Epithelial cell of esophagus (primary cell): ENCODE data around the gene C1QTNF12.

Source experiments
- DNase-seq: peaks from one replicate; pipeline ENCODE4 v3.0.0; 2010; ENCODE audit warnings: low read depth
- H3K4me3 ChIP-seq: 2 replicates; pipeline ENCODE4 v1.5.1; 2011; ENCODE audit warnings: mild to moderate bottlenecking, low read length, control low read depth
- TF ChIP-seq, protein P1 (sequence below): IDR thresholded peaks from 2 replicates; pipeline ENCODE4 v1.5.1; 2011; ENCODE audit warnings: low read depth, mild to moderate bottlenecking, low read length, control low read depth, inconsistent platforms; ENCODE audit not compliant: insufficient read depth; ENCODE audit errors: missing control alignments

C1QTNF12 gene

DNA sequence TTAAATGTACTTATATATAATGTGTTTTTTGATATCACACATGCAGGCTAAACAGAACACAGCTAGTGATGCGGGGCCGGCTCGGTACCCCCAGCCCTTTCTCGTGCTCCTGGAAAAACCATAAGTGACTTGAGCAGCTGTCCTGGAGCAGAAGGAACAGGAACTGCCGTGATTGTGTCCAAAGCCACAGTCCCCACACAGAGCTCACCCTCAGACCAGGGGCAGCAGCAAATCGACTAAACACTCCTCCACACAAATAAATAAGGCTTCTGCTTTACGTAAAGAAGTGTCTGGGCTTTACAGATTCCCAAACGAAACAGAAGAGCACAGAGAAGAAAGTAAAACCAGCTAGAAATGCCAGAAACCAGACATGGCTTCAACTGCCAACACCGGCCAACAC, 17.5 kb upstream of the C1QTNF12 start:
- DNase-seq = no peak
- no peak overlapping the region for H3K4me3 ChIP-seq
- TF ChIP-seq, protein P1, sequence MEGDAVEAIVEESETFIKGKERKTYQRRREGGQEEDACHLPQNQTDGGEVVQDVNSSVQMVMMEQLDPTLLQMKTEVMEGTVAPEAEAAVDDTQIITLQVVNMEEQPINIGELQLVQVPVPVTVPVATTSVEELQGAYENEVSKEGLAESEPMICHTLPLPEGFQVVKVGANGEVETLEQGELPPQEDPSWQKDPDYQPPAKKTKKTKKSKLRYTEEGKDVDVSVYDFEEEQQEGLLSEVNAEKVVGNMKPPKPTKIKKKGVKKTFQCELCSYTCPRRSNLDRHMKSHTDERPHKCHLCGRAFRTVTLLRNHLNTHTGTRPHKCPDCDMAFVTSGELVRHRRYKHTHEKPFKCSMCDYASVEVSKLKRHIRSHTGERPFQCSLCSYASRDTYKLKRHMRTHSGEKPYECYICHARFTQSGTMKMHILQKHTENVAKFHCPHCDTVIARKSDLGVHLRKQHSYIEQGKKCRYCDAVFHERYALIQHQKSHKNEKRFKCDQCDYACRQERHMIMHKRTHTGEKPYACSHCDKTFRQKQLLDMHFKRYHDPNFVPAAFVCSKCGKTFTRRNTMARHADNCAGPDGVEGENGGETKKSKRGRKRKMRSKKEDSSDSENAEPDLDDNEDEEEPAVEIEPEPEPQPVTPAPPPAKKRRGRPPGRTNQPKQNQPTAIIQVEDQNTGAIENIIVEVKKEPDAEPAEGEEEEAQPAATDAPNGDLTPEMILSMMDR = no peak

- no peak for DNase-seq
Measured at GRCh38 chr1:1262758-1263157, 16.2 kb upstream of the C1QTNF12 start.

DNA sequence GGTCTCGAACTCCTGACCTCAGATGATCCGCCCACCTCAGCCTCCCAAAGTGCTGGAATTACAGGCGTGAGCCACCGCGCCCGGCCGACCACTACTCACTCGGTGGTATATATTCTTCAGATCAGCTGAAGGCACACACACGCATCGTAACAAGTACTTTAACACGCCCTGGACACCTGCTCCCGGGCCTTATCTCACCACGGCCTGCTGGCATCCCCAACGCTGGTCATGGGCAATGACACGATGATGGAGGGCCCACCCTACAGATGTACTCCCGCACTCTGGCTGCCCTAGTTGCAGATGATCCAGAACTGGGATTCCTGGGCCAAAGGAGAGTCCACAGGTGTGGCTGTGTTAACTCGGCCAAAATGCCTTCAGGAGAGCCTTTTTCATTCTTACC, 15.5 kb upstream of the C1QTNF12 start:
- no peak overlapping the region for H3K4me3 ChIP-seq
- no peak for DNase-seq
- TF ChIP-seq, protein P1 = no peak

More at GRCh38 chr1:1262758-1263157, 16.2 kb upstream of the C1QTNF12 start:
- no peak overlapping the region for H3K4me3 ChIP-seq
- TF ChIP-seq, protein P1 = no peak

DNA sequence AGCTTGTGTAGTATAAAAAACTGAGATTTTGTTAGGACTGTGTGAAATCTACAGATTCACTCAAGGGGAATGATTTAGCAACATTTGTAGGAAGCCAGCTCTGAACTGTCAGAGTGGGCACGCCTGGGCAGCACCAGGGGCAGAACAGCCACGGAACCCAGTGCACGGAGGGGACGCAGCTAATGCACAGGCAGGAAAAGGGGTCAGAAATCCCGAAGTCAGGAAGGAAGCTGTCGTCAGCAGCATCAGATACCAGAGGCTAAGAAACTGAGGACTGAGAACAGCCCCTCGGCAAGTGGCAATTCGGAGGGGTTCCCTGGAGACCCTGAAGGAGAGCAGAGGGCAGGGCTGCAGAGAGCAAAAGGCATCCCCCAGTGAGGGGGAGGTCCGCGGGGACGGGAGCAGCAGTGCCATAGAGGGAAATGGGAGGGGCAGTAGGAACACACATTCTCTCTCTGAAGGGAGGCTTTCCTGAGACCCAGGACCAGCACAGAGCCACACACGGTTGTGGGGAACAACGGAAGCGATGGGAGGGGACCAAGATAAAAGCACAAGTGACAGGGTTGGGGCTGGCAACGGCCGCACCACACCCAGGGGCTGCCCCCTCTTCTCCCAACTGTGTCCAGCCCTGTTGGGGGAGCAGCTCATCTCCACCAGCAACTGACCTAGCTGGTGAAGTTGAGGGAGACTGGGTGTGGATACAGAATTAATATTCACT, 14.5 kb upstream of the C1QTNF12 start:
- DNase-seq = no peak
- TF ChIP-seq, protein P1 = no peak
- no peak overlapping the region for H3K4me3 ChIP-seq

DNA sequence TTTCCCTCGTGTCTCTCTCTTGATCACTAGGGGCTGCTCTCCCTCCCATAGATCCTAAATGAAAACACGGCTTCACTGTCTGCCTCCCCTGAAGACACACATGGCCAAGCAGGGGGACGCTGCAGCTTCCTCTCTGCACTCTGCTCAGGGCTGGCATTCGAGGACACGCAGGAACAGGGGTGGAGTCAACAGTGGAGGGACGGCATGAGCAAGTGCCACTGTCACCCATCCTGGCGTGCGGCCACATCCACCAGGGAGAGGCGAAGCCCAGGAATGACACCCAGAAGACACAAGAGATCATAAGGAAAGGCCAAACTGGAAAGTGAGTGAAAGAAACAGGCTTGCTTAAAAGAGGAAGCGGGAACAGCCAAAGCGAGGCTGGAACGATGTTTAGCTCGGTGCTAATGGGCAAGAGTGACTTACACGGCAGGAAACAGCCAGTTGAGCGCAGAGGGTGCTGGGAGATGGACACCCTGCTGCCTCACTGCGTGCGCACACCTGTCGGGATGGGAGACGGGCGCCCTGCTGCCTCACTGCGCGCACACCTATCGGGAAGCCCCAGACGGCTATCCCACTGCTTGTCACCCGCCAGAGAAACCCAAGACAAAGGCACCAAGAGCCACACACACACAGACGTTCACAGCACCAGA, 13.6 kb upstream of the C1QTNF12 start:
- no peak for DNase-seq
- TF ChIP-seq, protein P1 = no peak

GRCh38 chr1:1259540-1259939, 13.0 kb upstream of the C1QTNF12 start:
- no peak for DNase-seq
- TF ChIP-seq, protein P1 = no peak
- H3K4me3 ChIP-seq = no peak overlapping the region

More for the DNA sequence above, 13.6 kb upstream of the C1QTNF12 start:
- no peak overlapping the region for H3K4me3 ChIP-seq
